Liver (tissue), 9 donors: Measurements from ENCODE around the gene TMEM163. TPM values are rescaled to one million over a fixed set of nuclear protein-coding genes. Genes with fewer than 3 reads are reported as not detected.

Source experiments
- DNase-seq: peaks from one replicate; pipeline ENCODE4 v3.0.0-alpha.2; 2017; ENCODE audit warnings: low spot score
- H3K27ac ChIP-seq, 2 donors: one replicate each; pipeline ENCODE4 v1.7.0; 2013; ENCODE audit warnings: inconsistent platforms in 2 of 2, low read length in 2 of 2, control low read depth in 1 of 2, low read depth in 1 of 2, mild to moderate bottlenecking in 1 of 2
- H3K27me3 ChIP-seq, 4 donors: one replicate each; pipeline versions ENCODE4 v1.6.1 to v1.7.0; 2013; ENCODE audit warnings: low read length in 3 of 4, inconsistent platforms in 1 of 4, mild to moderate bottlenecking in 1 of 4, moderate library complexity in 1 of 4; ENCODE audit not compliant: control insufficient read depth in 4 of 4, insufficient read depth in 4 of 4
- H3K36me3 ChIP-seq, 4 donors: one replicate each; pipeline versions ENCODE4 v1.6.1 to v1.7.0; 2013; ENCODE audit warnings: low read length in 3 of 4, mild to moderate bottlenecking in 3 of 4, low read depth in 1 of 4, moderate library complexity in 1 of 4; ENCODE audit not compliant: control insufficient read depth in 4 of 4, insufficient read depth in 3 of 4
- H3K4me1 ChIP-seq, 4 donors: one replicate each; pipeline versions ENCODE4 v1.6.1 to v1.7.0; 2013; ENCODE audit warnings: low read length in 3 of 4, mild to moderate bottlenecking in 3 of 4, moderate library complexity in 1 of 4; ENCODE audit not compliant: control insufficient read depth in 4 of 4, insufficient read depth in 4 of 4
- H3K4me3 ChIP-seq, 3 donors: one replicate each; pipeline versions ENCODE4 v1.6.1 to v1.7.0; 2013; ENCODE audit warnings: low read length in 3 of 3, control low read depth in 1 of 3, low read depth in 1 of 3, mild to moderate bottlenecking in 1 of 3
- H3K9ac ChIP-seq, 2 donors: one replicate each; pipeline ENCODE4 v1.7.0; 2013; ENCODE audit warnings: low read length in 2 of 2, mild to moderate bottlenecking in 2 of 2, moderate library complexity in 2 of 2, control low read depth in 1 of 2, low read depth in 1 of 2
- H3K9me3 ChIP-seq, 4 donors: one replicate each; pipeline versions ENCODE4 v1.6.1 to v1.7.0; 2013; ENCODE audit warnings: low read length in 3 of 4; ENCODE audit not compliant: control insufficient read depth in 4 of 4
- EGR1 ChIP-seq, 2 donors: IDR thresholded peaks; 2 replicates each; pipeline ENCODE4 v1.6.1; 2016 to 2018; ENCODE audit warnings: antibody characterized with exemption in 2 of 2, low read depth in 2 of 2
- FOXA1 ChIP-seq: IDR thresholded peaks from 2 replicates; pipeline ENCODE4 v1.6.1; 2016; ENCODE audit warnings: antibody characterized with exemption
- FOXA2 ChIP-seq: IDR thresholded peaks from 2 replicates; pipeline ENCODE4 v1.6.1; 2016; ENCODE audit warnings: antibody characterized with exemption
- GABPA ChIP-seq, 2 donors: IDR thresholded peaks in 1 of 2; conservative IDR thresholded peaks in 1 of 2; 2 replicates each; pipeline ENCODE4 v1.6.1; 2016; ENCODE audit warnings: antibody characterized with exemption in 2 of 2, mild to moderate bottlenecking in 1 of 2, moderate library complexity in 1 of 2
- HNF4A ChIP-seq, 2 donors: conservative IDR thresholded peaks; 2 replicates each; pipeline ENCODE4 v1.6.1; 2016; ENCODE audit warnings: antibody characterized with exemption in 2 of 2, mild to moderate bottlenecking in 2 of 2
- HNF4G ChIP-seq: IDR thresholded peaks from 2 replicates; pipeline ENCODE4 v1.6.1; 2016; ENCODE audit warnings: antibody characterized with exemption
- JUND ChIP-seq, 2 donors: IDR thresholded peaks; 2 replicates each; pipeline ENCODE4 v1.6.1; 2016; ENCODE audit warnings: antibody characterized with exemption in 2 of 2
- NR2F2 ChIP-seq: IDR thresholded peaks from 2 replicates; pipeline ENCODE4 v1.6.1; 2016; ENCODE audit warnings: antibody characterized with exemption
- RAD21 ChIP-seq, 2 donors: IDR thresholded peaks; 2 replicates each; pipeline ENCODE4 v1.6.1; 2016; ENCODE audit warnings: antibody characterized with exemption in 2 of 2, mild to moderate bottlenecking in 2 of 2
- SP1 ChIP-seq: IDR thresholded peaks from 2 replicates; pipeline ENCODE4 v1.6.1; 2018; ENCODE audit warnings: antibody characterized with exemption, mild to moderate bottlenecking
- TAF1 ChIP-seq: conservative IDR thresholded peaks from 2 replicates; pipeline ENCODE4 v1.6.1; 2016; ENCODE audit warnings: antibody characterized with exemption, mild to moderate bottlenecking
- YY1 ChIP-seq: IDR thresholded peaks from 2 replicates; pipeline ENCODE4 v1.6.1; 2016; ENCODE audit warnings: antibody characterized with exemption, mild to moderate bottlenecking
- WGBS: extraction: QIAGEN DNeasy Blood & Tissue Kit; methylation state at CpG from one replicate; pipeline ENCODE4 v1.1.7; 2013; 5-methylcytosine and 5-hydroxymethylcytosine counted together
- polyA plus RNA-seq, 2 donors: library from polyadenylated mRNA; stranded (reverse) in 1 of 2; unstranded in 1 of 2; fragments of 200-250 nt in 1 of 2; fragments of >200 nt in 1 of 2; fragmentation: Nextera tagmentation in 1 of 2; extraction: Ambion mirVana in 1 of 2; gene quantifications; one replicate each; pipeline versions ENCODE4 v1.2.1 to v1.2.3, GENCODE V29; 2013 to 2015
- total RNA-seq, 2 donors: library from RNA; depleted of rRNA; stranded (reverse); fragments of >200 nt; gene quantifications; one replicate each; pipeline ENCODE4 v1.2.3, GENCODE V29; 2014
- TF ChIP-seq, protein P1 (sequence below): IDR thresholded peaks from 2 replicates; pipeline ENCODE4 v1.6.1; 2016; ENCODE audit warnings: antibody characterized with exemption, mild to moderate bottlenecking
- TF ChIP-seq, protein P2 (sequence below): fragments of 150-350 bp; IDR thresholded peaks from 2 replicates; pipeline ENCODE4 v1.5.1; 2017; ENCODE audit warnings: improper control_type of control experiment, low read depth, low read length; ENCODE audit not compliant: missing input control
- TF ChIP-seq, protein P3 (sequence below): IDR thresholded peaks from 2 replicates; pipeline ENCODE4 v1.6.1; 2016; ENCODE audit warnings: antibody characterized with exemption
- TF ChIP-seq, protein P4 (sequence below): IDR thresholded peaks from 2 replicates; pipeline ENCODE4 v1.6.1; 2016; ENCODE audit warnings: antibody characterized with exemption
- TF ChIP-seq, protein P5 (sequence below): IDR thresholded peaks from 2 replicates; pipeline ENCODE4 v1.6.1; 2016; ENCODE audit warnings: antibody characterized with exemption
- donor health status: healthy.
- donor health status: healthy.
- donor health status: healthy.
- donor health status: healthy.
- donor health status: healthy.

The TMEM163 gene
- total and polyA plus RNA-seq, 4 donors, result 0.08 to 0.48 (median 0.25) TPM

DNA sequence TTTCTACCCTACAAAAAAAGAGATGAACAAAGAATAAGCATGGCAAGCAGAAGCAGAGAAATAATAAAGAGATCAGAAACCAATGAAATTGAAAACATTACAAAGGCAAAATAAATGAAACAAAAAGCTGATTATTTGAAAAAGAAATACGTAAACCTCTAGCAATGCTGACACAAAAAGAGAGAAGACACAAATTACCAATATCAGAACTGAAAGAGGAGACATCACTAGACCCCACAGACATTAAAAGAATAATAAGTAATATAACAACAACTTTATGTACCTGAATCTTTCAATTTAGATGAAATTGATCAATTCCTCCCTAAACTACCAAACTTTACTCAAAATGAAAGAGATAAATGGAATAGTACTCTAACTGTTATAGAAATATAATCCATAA, 75.9 kb downstream of the TMEM163 start:
- no peak for DNase-seq
- TF ChIP-seq, protein P1, sequence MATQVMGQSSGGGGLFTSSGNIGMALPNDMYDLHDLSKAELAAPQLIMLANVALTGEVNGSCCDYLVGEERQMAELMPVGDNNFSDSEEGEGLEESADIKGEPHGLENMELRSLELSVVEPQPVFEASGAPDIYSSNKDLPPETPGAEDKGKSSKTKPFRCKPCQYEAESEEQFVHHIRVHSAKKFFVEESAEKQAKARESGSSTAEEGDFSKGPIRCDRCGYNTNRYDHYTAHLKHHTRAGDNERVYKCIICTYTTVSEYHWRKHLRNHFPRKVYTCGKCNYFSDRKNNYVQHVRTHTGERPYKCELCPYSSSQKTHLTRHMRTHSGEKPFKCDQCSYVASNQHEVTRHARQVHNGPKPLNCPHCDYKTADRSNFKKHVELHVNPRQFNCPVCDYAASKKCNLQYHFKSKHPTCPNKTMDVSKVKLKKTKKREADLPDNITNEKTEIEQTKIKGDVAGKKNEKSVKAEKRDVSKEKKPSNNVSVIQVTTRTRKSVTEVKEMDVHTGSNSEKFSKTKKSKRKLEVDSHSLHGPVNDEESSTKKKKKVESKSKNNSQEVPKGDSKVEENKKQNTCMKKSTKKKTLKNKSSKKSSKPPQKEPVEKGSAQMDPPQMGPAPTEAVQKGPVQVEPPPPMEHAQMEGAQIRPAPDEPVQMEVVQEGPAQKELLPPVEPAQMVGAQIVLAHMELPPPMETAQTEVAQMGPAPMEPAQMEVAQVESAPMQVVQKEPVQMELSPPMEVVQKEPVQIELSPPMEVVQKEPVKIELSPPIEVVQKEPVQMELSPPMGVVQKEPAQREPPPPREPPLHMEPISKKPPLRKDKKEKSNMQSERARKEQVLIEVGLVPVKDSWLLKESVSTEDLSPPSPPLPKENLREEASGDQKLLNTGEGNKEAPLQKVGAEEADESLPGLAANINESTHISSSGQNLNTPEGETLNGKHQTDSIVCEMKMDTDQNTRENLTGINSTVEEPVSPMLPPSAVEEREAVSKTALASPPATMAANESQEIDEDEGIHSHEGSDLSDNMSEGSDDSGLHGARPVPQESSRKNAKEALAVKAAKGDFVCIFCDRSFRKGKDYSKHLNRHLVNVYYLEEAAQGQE, result no peak
- TF ChIP-seq TAF1 (no peak), FOXA2 (no peak), SP1 (no peak), GABPA (IDR thresholded peaks at IDR 0.05 in 1 of 2, conservative IDR thresholded peaks at IDR 0.05 in 1 of 2) (no peak), JUND (IDR thresholded peaks at IDR 0.05) (no peak), YY1 (no peak), HNF4A (conservative IDR thresholded peaks at IDR 0.05) (no peak), EGR1 (IDR thresholded peaks at IDR 0.05; ENCODE audit: low read depth in 2 of 2) (no peak), NR2F2 (no peak), RAD21 (IDR thresholded peaks at IDR 0.05) (no peak), HNF4G (no peak), FOXA1 (no peak)
- TF ChIP-seq, protein P2, sequence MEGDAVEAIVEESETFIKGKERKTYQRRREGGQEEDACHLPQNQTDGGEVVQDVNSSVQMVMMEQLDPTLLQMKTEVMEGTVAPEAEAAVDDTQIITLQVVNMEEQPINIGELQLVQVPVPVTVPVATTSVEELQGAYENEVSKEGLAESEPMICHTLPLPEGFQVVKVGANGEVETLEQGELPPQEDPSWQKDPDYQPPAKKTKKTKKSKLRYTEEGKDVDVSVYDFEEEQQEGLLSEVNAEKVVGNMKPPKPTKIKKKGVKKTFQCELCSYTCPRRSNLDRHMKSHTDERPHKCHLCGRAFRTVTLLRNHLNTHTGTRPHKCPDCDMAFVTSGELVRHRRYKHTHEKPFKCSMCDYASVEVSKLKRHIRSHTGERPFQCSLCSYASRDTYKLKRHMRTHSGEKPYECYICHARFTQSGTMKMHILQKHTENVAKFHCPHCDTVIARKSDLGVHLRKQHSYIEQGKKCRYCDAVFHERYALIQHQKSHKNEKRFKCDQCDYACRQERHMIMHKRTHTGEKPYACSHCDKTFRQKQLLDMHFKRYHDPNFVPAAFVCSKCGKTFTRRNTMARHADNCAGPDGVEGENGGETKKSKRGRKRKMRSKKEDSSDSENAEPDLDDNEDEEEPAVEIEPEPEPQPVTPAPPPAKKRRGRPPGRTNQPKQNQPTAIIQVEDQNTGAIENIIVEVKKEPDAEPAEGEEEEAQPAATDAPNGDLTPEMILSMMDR, result no peak
- TF ChIP-seq, protein P3, sequence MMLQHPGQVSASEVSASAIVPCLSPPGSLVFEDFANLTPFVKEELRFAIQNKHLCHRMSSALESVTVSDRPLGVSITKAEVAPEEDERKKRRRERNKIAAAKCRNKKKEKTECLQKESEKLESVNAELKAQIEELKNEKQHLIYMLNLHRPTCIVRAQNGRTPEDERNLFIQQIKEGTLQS, result no peak
- TF ChIP-seq, protein P4, sequence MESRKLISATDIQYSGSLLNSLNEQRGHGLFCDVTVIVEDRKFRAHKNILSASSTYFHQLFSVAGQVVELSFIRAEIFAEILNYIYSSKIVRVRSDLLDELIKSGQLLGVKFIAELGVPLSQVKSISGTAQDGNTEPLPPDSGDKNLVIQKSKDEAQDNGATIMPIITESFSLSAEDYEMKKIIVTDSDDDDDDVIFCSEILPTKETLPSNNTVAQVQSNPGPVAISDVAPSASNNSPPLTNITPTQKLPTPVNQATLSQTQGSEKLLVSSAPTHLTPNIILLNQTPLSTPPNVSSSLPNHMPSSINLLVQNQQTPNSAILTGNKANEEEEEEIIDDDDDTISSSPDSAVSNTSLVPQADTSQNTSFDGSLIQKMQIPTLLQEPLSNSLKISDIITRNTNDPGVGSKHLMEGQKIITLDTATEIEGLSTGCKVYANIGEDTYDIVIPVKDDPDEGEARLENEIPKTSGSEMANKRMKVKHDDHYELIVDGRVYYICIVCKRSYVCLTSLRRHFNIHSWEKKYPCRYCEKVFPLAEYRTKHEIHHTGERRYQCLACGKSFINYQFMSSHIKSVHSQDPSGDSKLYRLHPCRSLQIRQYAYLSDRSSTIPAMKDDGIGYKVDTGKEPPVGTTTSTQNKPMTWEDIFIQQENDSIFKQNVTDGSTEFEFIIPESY, result no peak

DNA sequence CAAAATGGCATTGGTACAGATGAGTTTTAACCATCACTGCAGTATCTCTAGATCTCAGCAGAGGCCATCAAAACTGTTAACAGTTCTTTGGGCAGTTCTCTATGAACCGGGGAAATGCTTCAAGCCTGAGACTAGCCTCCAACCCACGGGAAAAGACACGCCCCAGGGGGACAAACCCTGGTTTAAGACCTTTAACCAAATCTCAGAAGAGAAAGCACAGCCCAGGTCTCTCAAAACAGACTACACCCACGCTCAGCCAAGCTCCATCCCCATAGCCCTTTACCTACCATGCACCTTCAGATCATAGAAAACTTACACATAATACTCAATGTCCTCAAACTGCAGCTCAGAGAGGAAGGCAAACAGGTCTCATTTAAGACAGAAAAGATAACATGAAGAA, 78.3 kb downstream of the TMEM163 start:
- Histone ChIP-seq H3K9me3 (no peaks in the 10 kb centered on the region), H3K4me3 (no peak overlapping the region), H3K4me1 (no peaks in the 10 kb centered on the region), H3K27me3 (peaks cover 0 to 10% (median 0%) of the 10 kb centered on the region in 4 donors), H3K9ac (no peak overlapping the region), H3K36me3 (no peaks in the 10 kb centered on the region), H3K27ac (no peak overlapping the region)
- WGBS, result 65% methylated on average over 4 of the region's 4 CpGs
- DNase-seq, result no peak
- TF ChIP-seq FOXA2 (no peak), RAD21 (IDR thresholded peaks at IDR 0.05) (no peak), HNF4A (conservative IDR thresholded peaks at IDR 0.05) (no peak), GABPA (IDR thresholded peaks at IDR 0.05 in 1 of 2, conservative IDR thresholded peaks at IDR 0.05 in 1 of 2) (no peak), SP1 (no peak), EGR1 (IDR thresholded peaks at IDR 0.05; ENCODE audit: low read depth in 2 of 2) (no peak), YY1 (no peak), TAF1 (no peak)
- TF ChIP-seq, protein P1, result no peak
- TF ChIP-seq, protein P5, sequence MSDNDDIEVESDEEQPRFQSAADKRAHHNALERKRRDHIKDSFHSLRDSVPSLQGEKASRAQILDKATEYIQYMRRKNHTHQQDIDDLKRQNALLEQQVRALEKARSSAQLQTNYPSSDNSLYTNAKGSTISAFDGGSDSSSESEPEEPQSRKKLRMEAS, result no peak

More for the DNA sequence above, 75.9 kb downstream of the TMEM163 start:
- no peak overlapping the region for H3K27ac ChIP-seq
- peaks cover 0 to 10% (median 0%) of the 10 kb centered on the region in 4 donors for H3K27me3 ChIP-seq
- WGBS, result 95% methylated on average over 1 of the region's 1 CpG
- H3K9me3 ChIP-seq, result no peaks in the 10 kb centered on the region
- no peak overlapping the region for H3K9ac ChIP-seq
- no peak overlapping the region for H3K4me3 ChIP-seq
- no peaks in the 10 kb centered on the region for H3K4me1 ChIP-seq
- no peaks in the 10 kb centered on the region for H3K36me3 ChIP-seq
